Measurements from ENCODE around the gene TARM1. TPM values are rescaled to one million over a fixed set of nuclear protein-coding genes. Genes with fewer than 3 reads are reported as not detected.

TARM1 gene
- total RNA-seq, 1 donor from 2014 or later, result not detected

GRCh38 chr19:54125713-54126112 lies 44.5 kb upstream of the TARM1 start:
- Histone ChIP-seq H3K27ac (no peak overlapping the region), H3K36me3 (peaks cover 0 to 88% of the 10 kb centered on the region in 2 donors)

GRCh38 chr19:54124393-54124792 lies 43.2 kb upstream of the TARM1 start:
- Histone ChIP-seq H3K36me3 (peaks cover 0 to 95% of the 10 kb centered on the region in 2 donors), H3K27ac (no peak overlapping the region), H3K27me3 (no peaks in the 10 kb centered on the region), H3K9me3 (no peaks in the 10 kb centered on the region), H3K4me3 (no peak overlapping the region), H3K4me1 (no peaks in the 10 kb centered on the region)
- TF ChIP-seq CTCF (IDR thresholded peaks at IDR 0.05) (no peak), POLR2AphosphoS5 (IDR thresholded peaks at IDR 0.05; ENCODE audit: insufficient read depth in 1 of 2, low read depth in 1 of 2) (no peak), POLR2A (IDR thresholded peaks at IDR 0.05) (no peak)
- intact Hi-C loops (cut with DNase I), result no loop called here
- no peak for DNase-seq (ENCODE audit: extremely low spot score in 2 of 2)

More at GRCh38 chr19:54125713-54126112, 44.5 kb upstream of the TARM1 start:
- intact Hi-C loops (cut with DNase I), result no loop called here
- no peak overlapping the region for H3K4me3 ChIP-seq
- TF ChIP-seq POLR2AphosphoS5 (IDR thresholded peaks at IDR 0.05; ENCODE audit: insufficient read depth in 1 of 2, low read depth in 1 of 2), result no peak
- TF ChIP-seq POLR2A (IDR thresholded peaks at IDR 0.05), result no peak
- TF ChIP-seq CTCF (IDR thresholded peaks at IDR 0.05), result no peak
- no peak for DNase-seq (ENCODE audit: extremely low spot score in 2 of 2)
- H3K27me3 ChIP-seq, result no peaks in the 10 kb centered on the region
- no peaks in the 10 kb centered on the region for H3K9me3 ChIP-seq
- no peaks in the 10 kb centered on the region for H3K4me1 ChIP-seq

GRCh38 chr19:54123682-54124081 lies 42.5 kb upstream of the TARM1 start:
- no peaks in the 10 kb centered on the region for H3K4me1 ChIP-seq
- DNase-seq (ENCODE audit: extremely low spot score in 2 of 2), result no peak
- intact Hi-C loops (cut with DNase I), result no loop called here
- H3K36me3 ChIP-seq, result peaks cover 0 to 95% of the 10 kb centered on the region in 2 donors
- no peak overlapping the region for H3K27ac ChIP-seq
- TF ChIP-seq CTCF (IDR thresholded peaks at IDR 0.05), result no peak
- no peak for TF ChIP-seq POLR2AphosphoS5 (IDR thresholded peaks at IDR 0.05; ENCODE audit: insufficient read depth in 1 of 2, low read depth in 1 of 2)
- no peak for TF ChIP-seq POLR2A (IDR thresholded peaks at IDR 0.05)
- no peaks in the 10 kb centered on the region for H3K9me3 ChIP-seq
- H3K27me3 ChIP-seq, result no peaks in the 10 kb centered on the region
- H3K4me3 ChIP-seq, result no peak overlapping the region

- no peak for TF ChIP-seq CTCF (IDR thresholded peaks at IDR 0.05)
- TF ChIP-seq POLR2A (IDR thresholded peaks at IDR 0.05), result no peak
- TF ChIP-seq POLR2AphosphoS5 (IDR thresholded peaks at IDR 0.05; ENCODE audit: insufficient read depth in 1 of 2, low read depth in 1 of 2), result no peak
- DNase-seq (ENCODE audit: extremely low spot score in 2 of 2), result no peak
- peaks cover 0 to 79% of the 10 kb centered on the region in 2 donors for H3K36me3 ChIP-seq
- H3K4me3 ChIP-seq, result no peak overlapping the region
- intact Hi-C loops (cut with DNase I), result no loop called here
- H3K27me3 ChIP-seq, result no peaks in the 10 kb centered on the region
- no peak overlapping the region for H3K27ac ChIP-seq
- peaks cover 10% of the 10 kb centered on the region for H3K4me1 ChIP-seq
- no peaks in the 10 kb centered on the region for H3K9me3 ChIP-seq
Observed at GRCh38 chr19:54121259-54121658, 40.1 kb upstream of the TARM1 start.

GRCh38 chr19:54115109-54116063 lies 34.2 kb upstream of the TARM1 start, which contains the start of the genes PRPF31 and TFPT:
PRPF31 (plus strand) TSS chr19:54115754; CDS start chr19:54118279, 2,525 bp downstream.
TFPT (minus strand) TSS chr19:54115657; CDS start chr19:54115269, 388 bp downstream.
- peaks cover 0 to 29% of the 10 kb centered on the region in 2 donors for H3K36me3 ChIP-seq
- H3K4me1 ChIP-seq, result peaks cover 28% of the 10 kb centered on the region
- intact Hi-C loops (cut with DNase I), result no loop called here
- peak within 1 kb of the TSS; percentile 87 for H3K27ac ChIP-seq
- peak within 1 kb of the TSS; percentile 69 to 74 for H3K4me3 ChIP-seq
- TF ChIP-seq POLR2AphosphoS5 (IDR thresholded peaks at IDR 0.05; ENCODE audit: insufficient read depth in 1 of 2, low read depth in 1 of 2) (peak; percentile 99 to 100), POLR2A (IDR thresholded peaks at IDR 0.05) (peak in 1 of 2 donors; percentile 25), CTCF (IDR thresholded peaks at IDR 0.05) (no peak)
- no peaks in the 10 kb centered on the region for H3K9me3 ChIP-seq
- DNase-seq (ENCODE audit: extremely low spot score in 2 of 2), result peak in 1 of 2 donors; percentile 97
- no peaks in the 10 kb centered on the region for H3K27me3 ChIP-seq

Data from vagina (tissue), 2 donors.